K562 (cell line): Measurements from ENCODE around the gene CIB2.

Experiments
- EP300 ChIP-seq: IDR thresholded peaks from 2 replicates; pipeline ENCODE4 v1.6.1; 2012; ENCODE audit warnings: low read length, improper control_type of control experiment
- FOXO4 ChIP-seq: fragments of 450-650 bp; formaldehyde crosslinking; IDR thresholded peaks from 2 replicates; pipeline ENCODE4 v1.4.0; 2020; ENCODE audit warnings: mild to moderate bottlenecking, moderate library complexity
- MAX ChIP-seq: sonication (generic); formaldehyde crosslinking; IDR thresholded peaks from 2 replicates; pipeline ENCODE4 v1.9.0; 2022; ENCODE audit warnings: mild to moderate bottlenecking, missing genetic modification reagents
- SMARCC2 ChIP-seq: fragments of 450-650 bp; IDR thresholded peaks from 2 replicates; pipeline ENCODE4 v1.6.1; 2017; ENCODE audit warnings: antibody characterized with exemption, moderate library complexity, mild to moderate bottlenecking, low read depth
- ZNF121 ChIP-seq: sonication (generic); formaldehyde crosslinking; conservative IDR thresholded peaks from 2 replicates; pipeline ENCODE4 v1.8.0; 2022; ENCODE audit warnings: missing genetic modification reagents

- TF ChIP-seq MAX (CRISPR knock-in tag) (no peak), ZNF121 (CRISPR knock-in tag) (no peak), FOXO4 (no peak), EP300 (no peak), SMARCC2 (no peak)
Measured at GRCh38 chr15:78142332-78142731, 11.1 kb upstream of the CIB2 start.
